ENCODE results near the gene KLF12.

The KLF12 gene

GRCh38 chr13:74102691-74103090 lies 31.5 kb downstream of the KLF12 start:
- no peak for DNase-seq

DNA sequence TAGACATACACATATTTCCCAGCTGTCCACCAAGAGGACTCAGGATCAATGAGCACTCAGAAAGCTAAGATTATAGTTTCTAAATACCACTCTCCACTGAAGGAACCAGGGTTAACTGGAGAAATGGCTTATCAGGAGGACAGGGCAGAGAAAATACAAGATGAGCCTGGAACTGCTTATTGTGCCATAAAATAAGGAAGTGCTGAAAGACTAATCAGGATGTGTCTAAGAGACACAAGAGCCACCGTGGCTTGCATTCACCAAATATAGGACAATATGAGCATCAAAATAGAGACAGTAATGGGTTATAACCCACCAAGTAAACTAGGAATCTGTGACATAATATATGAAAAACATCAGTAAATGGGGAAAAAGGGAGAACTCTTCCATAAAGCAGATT lies 32.8 kb downstream of the KLF12 start:
- DNase-seq: no peak

- no peak for DNase-seq
These were observed 36.1 kb downstream of the KLF12 start for GRCh38 chr13:74098077-74098476.

GRCh38 chr13:74097116-74097515 lies 37.1 kb downstream of the KLF12 start:
- DNase-seq: no peak

- no peak for DNase-seq
These were observed 40.5 kb downstream of the KLF12 start for GRCh38 chr13:74093691-74094090.

- no peak for DNase-seq
These were observed 41.5 kb downstream of the KLF12 start for GRCh38 chr13:74092711-74093110.

DNA sequence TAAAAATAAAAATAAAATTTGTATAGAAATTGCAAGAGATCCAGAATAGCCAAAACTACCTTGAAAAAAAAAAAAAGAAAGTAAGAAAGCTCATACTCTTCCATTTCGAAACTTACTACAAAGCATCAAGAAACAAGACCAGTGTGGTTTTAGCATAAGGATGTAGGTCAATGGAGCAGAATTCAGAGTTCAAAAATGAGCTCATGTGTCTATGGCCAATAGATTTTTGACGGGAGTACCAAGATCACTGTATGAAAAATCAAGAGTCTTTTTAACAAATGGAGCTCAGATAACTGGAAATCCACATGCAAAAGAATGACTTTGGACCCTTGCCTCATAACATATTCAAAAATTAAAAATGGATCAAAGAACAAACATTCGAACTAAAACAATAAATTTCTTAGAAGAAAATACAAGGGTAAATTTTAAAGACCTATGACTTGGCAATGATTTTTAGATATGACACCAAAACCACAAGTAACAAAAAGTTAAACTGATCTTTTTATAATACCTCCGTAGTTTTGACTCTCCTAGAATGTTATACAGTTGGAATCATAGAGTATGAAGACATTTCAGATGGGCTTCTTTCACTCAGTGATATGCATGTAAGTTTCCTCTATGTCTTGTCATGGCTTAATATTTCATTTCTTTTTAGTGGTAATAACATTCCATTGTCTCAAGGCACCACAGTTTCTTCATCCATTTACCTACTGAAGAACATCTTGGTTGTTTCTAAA lies 43.2 kb downstream of the KLF12 start:
- no peak for DNase-seq

DNA sequence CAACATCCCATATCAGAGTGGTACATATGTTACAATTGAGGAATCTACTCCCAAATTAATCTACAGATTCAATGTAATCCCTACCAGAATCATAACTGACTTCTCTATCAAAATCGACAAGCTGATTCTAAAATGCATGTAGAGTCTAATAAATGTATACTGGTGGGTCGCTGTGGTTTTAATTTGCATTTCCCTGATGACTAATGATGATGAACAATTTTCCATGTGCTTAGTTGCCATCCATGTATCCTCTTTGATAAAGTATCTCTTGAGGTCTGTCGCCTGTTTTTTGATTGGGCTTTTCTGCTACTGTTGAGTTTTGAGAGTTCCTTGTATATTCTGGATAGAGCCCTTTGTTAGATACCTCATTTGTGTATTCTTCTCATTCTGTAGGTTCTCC lies 43.8 kb downstream of the KLF12 start:
- no peak for DNase-seq

GRCh38 chr13:74087357-74087756 lies 46.8 kb downstream of the KLF12 start:
- DNase-seq: no peak

Measured in islet precursor cell (in vitro differentiated cells).